GM21619 (cell line): Measurements from ENCODE around the gene FHDC1.

Source experiments
- ATAC-seq: cut with Tn5 transposase; IDR thresholded peaks from one replicate; pipeline ENCODE4 v1.9.1; 2021; ENCODE audit not compliant: unreplicated experiment

FHDC1 gene

GRCh38 chr4:153001626-153002025 is 65.5 kb downstream of the FHDC1 start:
- ATAC-seq, result no peak

- no peak for ATAC-seq
Measured at GRCh38 chr4:153002110-153002509, 66.0 kb downstream of the FHDC1 start.

GRCh38 chr4:153004081-153004850 is 68.1 kb downstream of the FHDC1 start:
- ATAC-seq, result no peak

GRCh38 chr4:153005899-153006381 is 69.8 kb downstream of the FHDC1 start:
- ATAC-seq, result no peak

GRCh38 chr4:153008578-153009199 is 72.6 kb downstream of the FHDC1 start:
- ATAC-seq, result peak; percentile 88

GRCh38 chr4:153010146-153010545 is 74.0 kb downstream of the FHDC1 start:
- ATAC-seq, result no peak

- no peak for ATAC-seq
Measured at GRCh38 chr4:153013202-153013977, 77.3 kb downstream of the FHDC1 start.

GRCh38 chr4:153014460-153014859 is 78.3 kb downstream of the FHDC1 start:
- ATAC-seq, result no peak

- ATAC-seq, result no peak
Measured at GRCh38 chr4:153016592-153016991, 80.5 kb downstream of the FHDC1 start.

GRCh38 chr4:153018031-153018430 is 81.9 kb downstream of the FHDC1 start:
- ATAC-seq, result no peak

GRCh38 chr4:153018684-153019083 is 82.6 kb downstream of the FHDC1 start:
- ATAC-seq, result no peak

GRCh38 chr4:153019906-153020305 is 83.8 kb downstream of the FHDC1 start:
- ATAC-seq, result no peak

GRCh38 chr4:153020457-153020856 is 84.3 kb downstream of the FHDC1 start:
- ATAC-seq, result no peak

GRCh38 chr4:153021276-153021675 is 85.2 kb downstream of the FHDC1 start:
- no peak for ATAC-seq

GRCh38 chr4:153022241-153022715 is 86.2 kb downstream of the FHDC1 start:
- no peak for ATAC-seq

- no peak for ATAC-seq
Measured at GRCh38 chr4:153023139-153023538, 87.0 kb downstream of the FHDC1 start.

- ATAC-seq, result no peak
Measured at GRCh38 chr4:153023692-153024394, 87.7 kb downstream of the FHDC1 start.

GRCh38 chr4:153024466-153024865 is 88.3 kb downstream of the FHDC1 start:
- ATAC-seq, result no peak

- no peak for ATAC-seq
Measured at GRCh38 chr4:153025406-153025805, 89.3 kb downstream of the FHDC1 start.

GRCh38 chr4:153026591-153027346 is 90.6 kb downstream of the FHDC1 start:
- no peak for ATAC-seq
